ENCODE results near the gene PRRG4.
"Not testable (repeated sequence)": the region's sequence is repeated elsewhere in the genome, so short reads cannot be mapped to it uniquely, and the experiment has no call there.

Gene PRRG4

DNA sequence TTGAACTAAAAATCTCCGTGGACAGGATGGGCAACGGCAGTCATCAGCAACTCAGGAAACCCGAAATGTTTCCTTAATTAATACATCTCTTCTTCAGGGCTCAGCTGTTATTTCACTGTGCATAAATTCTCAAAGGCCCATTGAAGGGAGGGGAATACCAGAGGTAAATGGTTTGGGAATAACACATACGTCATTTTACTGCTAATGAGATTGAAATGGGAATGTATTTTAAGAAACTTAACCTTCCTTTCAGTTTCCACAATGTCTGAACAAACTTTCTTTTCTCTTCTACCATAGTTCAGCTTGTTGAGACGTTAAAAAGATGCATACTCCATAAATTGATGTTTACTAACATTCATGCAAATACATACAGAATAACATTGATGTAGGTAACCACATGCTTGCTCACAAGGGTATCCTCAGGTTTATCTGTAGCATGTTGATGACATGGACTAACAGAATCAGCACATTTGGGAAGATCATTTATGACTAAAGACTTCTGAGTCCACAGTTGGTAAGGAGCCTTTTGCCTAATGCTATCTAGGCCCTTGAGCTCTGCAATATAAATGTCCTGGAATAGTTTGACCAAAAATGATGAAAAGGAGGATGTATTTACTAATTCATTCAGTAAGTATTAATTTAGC lies 7.7 kb upstream of the PRRG4 start:
- Histone ChIP-seq H3K4ac (ENCODE audit: low read depth, low read length) (no peak overlapping the region), H3K4me2 (ENCODE audit: low read length) (no peak overlapping the region), H3K4me1 (ENCODE audit: control insufficient read depth in 1 of 2, insufficient read depth in 2 of 2, low read length in 2 of 2) (no peaks in the 10 kb centered on the region), H3K9ac (ENCODE audit: low read length) (no peak overlapping the region), H3K18ac (ENCODE audit: low read length) (no peak overlapping the region), H3K79me2 (ENCODE audit: control insufficient read depth, insufficient read depth, low read length, poor library complexity) (no peaks in the 10 kb centered on the region), H3K23ac (ENCODE audit: low read length) (no peak overlapping the region), H3K36me3 (ENCODE audit: control insufficient read depth in 1 of 2, insufficient read depth in 2 of 2, low read length in 2 of 2) (no peaks in the 10 kb centered on the region), H2BK120ac (ENCODE audit: insufficient read depth, low read length, poor library complexity) (no peak overlapping the region), H2AK5ac (ENCODE audit: low read length) (no peak overlapping the region), H2BK12ac (ENCODE audit: low read length) (no peak overlapping the region), H4K12ac (ENCODE audit: low read depth, low read length) (no peak overlapping the region), H3K27me3 (ENCODE audit: insufficient read depth, low read length) (no peaks in the 10 kb centered on the region), H3K79me1 (ENCODE audit: low read length) (no peaks in the 10 kb centered on the region), H4K91ac (ENCODE audit: low read depth, low read length) (no peak overlapping the region), H2BK5ac (ENCODE audit: low read depth, low read length, poor library complexity) (no peak overlapping the region), H3K27ac (ENCODE audit: low read depth, low read length) (no peak overlapping the region), H3K9me3 (ENCODE audit: insufficient read depth, low read depth, low read length) (no peaks in the 10 kb centered on the region), H3K14ac (ENCODE audit: low read length) (no peak overlapping the region), H4K8ac (ENCODE audit: low read depth, low read length) (no peak overlapping the region), H2AFZ (ENCODE audit: insufficient read depth, low read length, poor library complexity) (no peak overlapping the region), H3K4me3 (ENCODE audit: low read depth, low read length) (no peak overlapping the region)
- WGBS (ENCODE audit: extremely low coverage, insufficient coverage, insufficient read length): no CpG with 5 or more reads among the region's 5 CpGs
- DNase-seq: no peak

DNA sequence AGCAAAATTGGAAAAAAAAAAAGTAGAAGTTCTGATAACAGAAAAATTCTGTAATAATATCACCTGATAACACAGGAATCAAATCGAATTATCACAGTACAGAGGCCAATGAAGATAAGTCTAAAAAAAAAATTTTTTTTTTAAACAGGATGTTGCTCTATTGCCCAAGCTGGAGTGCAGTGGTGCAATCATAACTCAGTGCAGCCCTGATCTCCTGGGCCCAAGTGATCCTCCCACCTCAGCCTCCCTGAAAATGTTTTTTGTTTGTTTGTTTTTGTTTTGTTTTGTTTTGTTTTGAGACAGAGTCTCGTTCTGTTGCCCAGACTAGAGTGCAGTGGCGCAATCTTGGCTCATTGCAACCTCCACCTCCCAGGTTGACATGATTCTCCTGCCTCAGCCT lies 6.1 kb upstream of the PRRG4 start:
- not testable (repeated sequence) for H2BK5ac ChIP-seq (ENCODE audit: low read depth, low read length, poor library complexity); H3K14ac ChIP-seq (ENCODE audit: low read length); H3K4me1 ChIP-seq (ENCODE audit: control insufficient read depth in 1 of 2, insufficient read depth in 2 of 2, low read length in 2 of 2); H3K27me3 ChIP-seq (ENCODE audit: insufficient read depth, low read length); H4K12ac ChIP-seq (ENCODE audit: low read depth, low read length); H3K79me2 ChIP-seq (ENCODE audit: control insufficient read depth, insufficient read depth, low read length, poor library complexity); H3K4me3 ChIP-seq (ENCODE audit: low read depth, low read length); H3K23ac ChIP-seq (ENCODE audit: low read length); H3K27ac ChIP-seq (ENCODE audit: low read depth, low read length); H4K8ac ChIP-seq (ENCODE audit: low read depth, low read length); H3K79me1 ChIP-seq (ENCODE audit: low read length); H2AK5ac ChIP-seq (ENCODE audit: low read length); H2BK120ac ChIP-seq (ENCODE audit: insufficient read depth, low read length, poor library complexity); H3K18ac ChIP-seq (ENCODE audit: low read length); H3K36me3 ChIP-seq (ENCODE audit: control insufficient read depth in 1 of 2, insufficient read depth in 2 of 2, low read length in 2 of 2); H2BK12ac ChIP-seq (ENCODE audit: low read length); H3K9ac ChIP-seq (ENCODE audit: low read length); H4K91ac ChIP-seq (ENCODE audit: low read depth, low read length); H3K4ac ChIP-seq (ENCODE audit: low read depth, low read length); H2AFZ ChIP-seq (ENCODE audit: insufficient read depth, low read length, poor library complexity); H3K9me3 ChIP-seq (ENCODE audit: insufficient read depth, low read depth, low read length); H3K4me2 ChIP-seq (ENCODE audit: low read length)
- peak; percentile 14 to 80 for DNase-seq
- WGBS (ENCODE audit: extremely low coverage, insufficient coverage, insufficient read length): no CpG with 5 or more reads among the region's 3 CpGs

GRCh38 chr11:32826113-32826512 lies 3.6 kb upstream of the PRRG4 start:
- H3K27me3 ChIP-seq (ENCODE audit: insufficient read depth, low read length): no peaks in the 10 kb centered on the region
- no peak for DNase-seq
- H3K4me1 ChIP-seq (ENCODE audit: control insufficient read depth in 1 of 2, insufficient read depth in 2 of 2, low read length in 2 of 2): peaks cover 0 to 5% of the 10 kb centered on the region in 2 experiments
- no peak overlapping the region for H2BK12ac ChIP-seq (ENCODE audit: low read length)
- H4K8ac ChIP-seq (ENCODE audit: low read depth, low read length): no peak overlapping the region
- H3K9me3 ChIP-seq (ENCODE audit: insufficient read depth, low read depth, low read length): no peaks in the 10 kb centered on the region
- H2AFZ ChIP-seq (ENCODE audit: insufficient read depth, low read length, poor library complexity): no peak overlapping the region
- H3K14ac ChIP-seq (ENCODE audit: low read length): no peak overlapping the region
- no peaks in the 10 kb centered on the region for H3K36me3 ChIP-seq (ENCODE audit: control insufficient read depth in 1 of 2, insufficient read depth in 2 of 2, low read length in 2 of 2)
- no CpG with 5 or more reads among the region's 3 CpGs for WGBS (ENCODE audit: extremely low coverage, insufficient coverage, insufficient read length)
- no peak overlapping the region for H3K27ac ChIP-seq (ENCODE audit: low read depth, low read length)
- H2BK120ac ChIP-seq (ENCODE audit: insufficient read depth, low read length, poor library complexity): no peak overlapping the region
- no peak overlapping the region for H2AK5ac ChIP-seq (ENCODE audit: low read length)
- no peak overlapping the region for H2BK5ac ChIP-seq (ENCODE audit: low read depth, low read length, poor library complexity)
- peaks cover 9% of the 10 kb centered on the region for H3K79me1 ChIP-seq (ENCODE audit: low read length)
- H3K4me3 ChIP-seq (ENCODE audit: low read depth, low read length): no peak overlapping the region
- H3K23ac ChIP-seq (ENCODE audit: low read length): no peak overlapping the region
- H3K4ac ChIP-seq (ENCODE audit: low read depth, low read length): no peak overlapping the region
- no peak overlapping the region for H4K91ac ChIP-seq (ENCODE audit: low read depth, low read length)
- no peak overlapping the region for H4K12ac ChIP-seq (ENCODE audit: low read depth, low read length)
- no peak overlapping the region for H3K9ac ChIP-seq (ENCODE audit: low read length)
- no peak overlapping the region for H3K18ac ChIP-seq (ENCODE audit: low read length)
- peaks cover 5% of the 10 kb centered on the region for H3K79me2 ChIP-seq (ENCODE audit: control insufficient read depth, insufficient read depth, low read length, poor library complexity)
- H3K4me2 ChIP-seq (ENCODE audit: low read length): no peak overlapping the region

DNA sequence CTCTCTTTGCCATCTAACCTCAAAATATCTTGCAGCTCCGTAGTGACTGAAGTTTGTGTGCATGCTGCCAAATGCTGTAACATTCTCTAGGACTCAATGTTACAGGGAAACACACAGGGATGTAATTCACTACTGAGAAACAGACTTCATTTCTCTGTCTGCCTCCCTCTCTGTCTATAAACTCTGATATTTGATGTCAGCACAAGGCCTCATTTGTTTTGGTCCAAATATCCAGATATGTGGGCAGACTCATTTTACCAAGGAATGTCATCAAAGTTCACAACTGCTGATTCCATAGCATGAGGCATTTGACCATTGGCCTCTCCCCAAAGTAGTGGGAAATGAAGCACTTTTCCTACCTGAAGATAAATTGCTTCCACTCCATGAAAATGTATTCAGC lies 2.5 kb upstream of the PRRG4 start:
- no peak overlapping the region for H3K14ac ChIP-seq (ENCODE audit: low read length)
- H4K91ac ChIP-seq (ENCODE audit: low read depth, low read length): no peak overlapping the region
- H3K4me2 ChIP-seq (ENCODE audit: low read length): no peak overlapping the region
- no peak overlapping the region for H3K27ac ChIP-seq (ENCODE audit: low read depth, low read length)
- H3K4me3 ChIP-seq (ENCODE audit: low read depth, low read length): no peak overlapping the region
- H3K36me3 ChIP-seq (ENCODE audit: control insufficient read depth in 1 of 2, insufficient read depth in 2 of 2, low read length in 2 of 2): no peaks in the 10 kb centered on the region
- WGBS (ENCODE audit: extremely low coverage, insufficient coverage, insufficient read length): no CpG with 5 or more reads among the region's 1 CpG
- H4K12ac ChIP-seq (ENCODE audit: low read depth, low read length): no peak overlapping the region
- no peak overlapping the region for H2BK120ac ChIP-seq (ENCODE audit: insufficient read depth, low read length, poor library complexity)
- H2AK5ac ChIP-seq (ENCODE audit: low read length): no peak overlapping the region
- no peak overlapping the region for H3K9ac ChIP-seq (ENCODE audit: low read length)
- no peak overlapping the region for H3K4ac ChIP-seq (ENCODE audit: low read depth, low read length)
- H3K9me3 ChIP-seq (ENCODE audit: insufficient read depth, low read depth, low read length): no peaks in the 10 kb centered on the region
- no peak overlapping the region for H3K18ac ChIP-seq (ENCODE audit: low read length)
- H3K27me3 ChIP-seq (ENCODE audit: insufficient read depth, low read length): no peaks in the 10 kb centered on the region
- H4K8ac ChIP-seq (ENCODE audit: low read depth, low read length): no peak overlapping the region
- H3K4me1 ChIP-seq (ENCODE audit: control insufficient read depth in 1 of 2, insufficient read depth in 2 of 2, low read length in 2 of 2): peaks cover 2 to 7% of the 10 kb centered on the region in 2 experiments
- no peak for DNase-seq
- no peak overlapping the region for H2BK5ac ChIP-seq (ENCODE audit: low read depth, low read length, poor library complexity)
- no peak overlapping the region for H3K23ac ChIP-seq (ENCODE audit: low read length)
- peaks cover 9% of the 10 kb centered on the region for H3K79me1 ChIP-seq (ENCODE audit: low read length)
- no peak overlapping the region for H2AFZ ChIP-seq (ENCODE audit: insufficient read depth, low read length, poor library complexity)
- H2BK12ac ChIP-seq (ENCODE audit: low read length): no peak overlapping the region
- H3K79me2 ChIP-seq (ENCODE audit: control insufficient read depth, insufficient read depth, low read length, poor library complexity): peaks cover 5% of the 10 kb centered on the region
